Smooth muscle cell (in vitro differentiated cells): Measurements from ENCODE around the gene DHRS3. TPM values are rescaled to one million over a fixed set of nuclear protein-coding genes. Genes with fewer than 3 reads are reported as not detected.

Source experiments
- DNase-seq: peaks from one replicate; lab custom pipeline; 2025; ENCODE audit not compliant: unreplicated experiment; lab: John Stamatoyannopoulos, UW
- H2AFZ ChIP-seq: fragments of 200-600 bp; sonication (generic); 2 replicates; pipeline ENCODE4 v1.6.0; 2016; ENCODE audit warnings: antibody characterized with exemption, low read depth, mild to moderate bottlenecking
- H3F3A ChIP-seq: fragments of 200-600 bp; sonication (generic); 2 replicates; pipeline ENCODE4 v1.6.0; 2017; ENCODE audit warnings: antibody characterized with exemption, low read depth
- H3K27ac ChIP-seq: fragments of 200-600 bp; sonication (generic); 2 replicates; pipeline ENCODE4 v1.5.1; 2016; ENCODE audit warnings: low read depth, mild to moderate bottlenecking
- H3K27me3 ChIP-seq: fragments of 200-600 bp; sonication (generic); 2 replicates; pipeline ENCODE4 v1.6.1; 2016; ENCODE audit warnings: low read depth, mild to moderate bottlenecking
- H3K36me3 ChIP-seq: fragments of 200-600 bp; sonication (generic); 2 replicates; pipeline ENCODE4 v1.5.1; 2016; ENCODE audit warnings: low read depth
- H3K4me1 ChIP-seq: fragments of 200-600 bp; sonication (generic); 2 replicates; pipeline ENCODE4 v1.5.1; 2016; ENCODE audit warnings: low read depth
- H3K4me2 ChIP-seq: fragments of 200-600 bp; sonication (generic); 2 replicates; pipeline ENCODE4 v1.6.0; 2016; ENCODE audit warnings: mild to moderate bottlenecking
- H3K4me3 ChIP-seq: fragments of 200-600 bp; sonication (generic); 2 replicates; pipeline ENCODE4 v1.5.1; 2016; ENCODE audit warnings: mild to moderate bottlenecking
- H3K79me2 ChIP-seq: fragments of 200-600 bp; sonication (generic); 2 replicates; pipeline ENCODE4 v1.6.0; 2016; ENCODE audit warnings: low read depth, mild to moderate bottlenecking
- H3K9ac ChIP-seq: fragments of 200-600 bp; sonication (generic); 2 replicates; pipeline ENCODE4 v1.6.0; 2016; ENCODE audit warnings: low read depth
- H3K9me3 ChIP-seq: fragments of 200-600 bp; sonication (generic); replicated peaks from 2 replicates; pipeline ENCODE4 v1.5.1; 2016; ENCODE audit warnings: low read depth
- H4K20me1 ChIP-seq: fragments of 200-600 bp; sonication (generic); 2 replicates; pipeline ENCODE4 v1.6.0; 2016; ENCODE audit warnings: low read depth
- WGBS: methylation state at CpG from one replicate; pipeline ENCODE4 v1.1.7; 2016; ENCODE audit warnings: low lambda C conversion rate; 5-methylcytosine and 5-hydroxymethylcytosine counted together
- polyA plus RNA-seq: library from polyadenylated mRNA; unstranded; fragments of >200 nt; fragmentation: Nextera tagmentation; extraction: Ambion mirVana; gene quantifications from 2 replicates; pipeline ENCODE4 v1.2.1, GENCODE V29; 2016
- total RNA-seq: library from RNA; depleted of rRNA; stranded (reverse); fragments of >200 nt; gene quantifications from 2 replicates; pipeline ENCODE4 v1.2.3, GENCODE V29; 2014
- TF ChIP-seq, protein P1 (sequence below): fragments of 200-600 bp; sonication (generic); IDR thresholded peaks from 2 replicates; pipeline ENCODE4 v1.5.1; 2017; ENCODE audit warnings: borderline replicate concordance, mild to moderate bottlenecking, antibody characterized with exemption; ENCODE audit not compliant: insufficient read depth, poor library complexity, severe bottlenecking

DHRS3 gene
- total and polyA plus RNA-seq, 2 experiments from 2014 or later, result 0.89 to 2.7 TPM

DNA sequence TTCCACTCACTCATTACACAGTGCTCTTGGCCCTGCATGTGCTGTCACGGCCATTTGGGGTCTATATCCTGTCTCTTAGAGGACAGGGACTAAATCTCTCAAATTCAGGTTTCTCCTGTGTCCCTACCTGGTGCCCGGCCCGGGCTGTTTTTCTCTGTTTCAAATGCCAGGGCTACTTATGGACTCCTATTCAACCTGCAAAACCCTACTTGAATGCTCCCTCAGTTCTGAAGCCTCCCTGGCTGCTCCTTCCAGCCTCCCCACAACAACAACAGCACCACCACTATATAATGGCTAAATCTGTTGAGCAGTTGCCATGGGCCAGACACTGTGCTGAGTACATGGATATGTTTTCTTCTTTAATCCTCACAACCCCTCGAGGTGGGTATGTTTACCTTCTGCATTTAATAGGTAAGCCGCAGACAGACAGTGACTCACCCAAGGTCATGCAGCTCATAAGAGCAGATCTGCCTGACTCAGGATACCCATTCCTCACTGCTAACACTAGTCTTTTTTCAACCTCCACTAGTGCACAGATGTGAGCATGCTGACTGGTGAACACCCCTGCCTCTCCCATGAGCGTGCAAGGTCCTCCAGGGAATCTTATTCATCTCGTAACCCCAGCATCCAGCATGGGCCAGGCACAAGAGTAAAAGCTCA is 29.9 kb downstream of the DHRS3 start:
- no peaks in the 10 kb centered on the region for H4K20me1 ChIP-seq
- H3F3A ChIP-seq, result no peaks in the 10 kb centered on the region
- H3K36me3 ChIP-seq, result no peaks in the 10 kb centered on the region
- no peaks in the 10 kb centered on the region for H3K9me3 ChIP-seq
- no peak overlapping the region for H3K27ac ChIP-seq
- H2AFZ ChIP-seq, result no peak overlapping the region
- WGBS, result 78% methylated on average over 7 of the region's 7 CpGs
- no peak overlapping the region for H3K4me3 ChIP-seq
- no peak for DNase-seq
- no peaks in the 10 kb centered on the region for H3K27me3 ChIP-seq
- no peak overlapping the region for H3K9ac ChIP-seq
- no peaks in the 10 kb centered on the region for H3K79me2 ChIP-seq
- TF ChIP-seq, protein P1, sequence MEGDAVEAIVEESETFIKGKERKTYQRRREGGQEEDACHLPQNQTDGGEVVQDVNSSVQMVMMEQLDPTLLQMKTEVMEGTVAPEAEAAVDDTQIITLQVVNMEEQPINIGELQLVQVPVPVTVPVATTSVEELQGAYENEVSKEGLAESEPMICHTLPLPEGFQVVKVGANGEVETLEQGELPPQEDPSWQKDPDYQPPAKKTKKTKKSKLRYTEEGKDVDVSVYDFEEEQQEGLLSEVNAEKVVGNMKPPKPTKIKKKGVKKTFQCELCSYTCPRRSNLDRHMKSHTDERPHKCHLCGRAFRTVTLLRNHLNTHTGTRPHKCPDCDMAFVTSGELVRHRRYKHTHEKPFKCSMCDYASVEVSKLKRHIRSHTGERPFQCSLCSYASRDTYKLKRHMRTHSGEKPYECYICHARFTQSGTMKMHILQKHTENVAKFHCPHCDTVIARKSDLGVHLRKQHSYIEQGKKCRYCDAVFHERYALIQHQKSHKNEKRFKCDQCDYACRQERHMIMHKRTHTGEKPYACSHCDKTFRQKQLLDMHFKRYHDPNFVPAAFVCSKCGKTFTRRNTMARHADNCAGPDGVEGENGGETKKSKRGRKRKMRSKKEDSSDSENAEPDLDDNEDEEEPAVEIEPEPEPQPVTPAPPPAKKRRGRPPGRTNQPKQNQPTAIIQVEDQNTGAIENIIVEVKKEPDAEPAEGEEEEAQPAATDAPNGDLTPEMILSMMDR, result no peak
- no peak overlapping the region for H3K4me2 ChIP-seq
- no peaks in the 10 kb centered on the region for H3K4me1 ChIP-seq

DNA sequence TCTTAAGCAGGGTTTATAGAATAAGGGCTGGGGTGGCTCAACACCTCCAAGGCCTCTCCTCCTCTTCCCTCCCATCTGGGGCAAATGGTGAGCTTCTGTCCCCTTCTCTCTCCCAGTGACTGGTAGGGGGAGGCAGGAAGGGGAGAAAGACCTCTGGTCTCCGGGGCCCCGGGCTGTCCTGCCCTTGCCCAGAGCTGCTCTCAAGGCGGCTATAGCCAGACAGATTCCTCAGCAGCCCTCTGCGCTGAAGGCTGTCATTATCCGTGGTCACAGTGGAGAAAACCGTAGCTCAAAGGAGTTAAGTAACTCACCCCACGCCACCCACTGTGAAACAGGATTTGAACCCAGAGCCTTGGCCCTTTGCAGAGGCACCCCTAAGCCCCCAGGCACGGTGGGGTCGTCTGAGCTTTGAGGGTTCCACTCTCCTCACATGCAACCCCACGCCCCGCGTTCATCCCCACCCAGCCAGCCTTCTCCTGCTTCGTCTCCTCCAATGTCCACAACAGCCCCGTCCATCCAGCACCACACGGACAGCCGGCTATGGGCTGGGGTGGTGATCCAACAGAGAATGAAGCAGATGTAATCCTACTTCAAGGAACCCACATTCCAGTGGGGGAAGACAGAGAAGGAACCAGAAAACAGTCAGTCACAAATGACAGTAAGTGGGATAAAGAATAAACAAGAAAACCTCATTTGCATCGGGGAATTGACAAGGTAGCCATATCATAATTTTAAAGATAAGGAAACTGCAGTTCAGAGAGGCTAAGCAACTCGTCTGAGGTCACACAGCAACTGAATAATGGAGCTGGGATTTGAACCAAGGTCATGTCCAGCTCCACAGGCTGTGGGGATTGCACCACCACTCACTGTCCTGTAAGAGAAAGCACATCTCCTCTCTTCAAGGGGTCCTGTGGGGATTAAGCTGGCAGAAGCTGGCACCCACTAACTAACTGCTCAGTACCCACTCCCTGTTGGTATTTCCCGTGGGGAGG is 31.8 kb downstream of the DHRS3 start:
- H3K36me3 ChIP-seq, result no peaks in the 10 kb centered on the region
- H3F3A ChIP-seq, result no peaks in the 10 kb centered on the region
- H3K4me3 ChIP-seq, result no peak overlapping the region
- no peaks in the 10 kb centered on the region for H3K27me3 ChIP-seq
- no peak overlapping the region for H3K9ac ChIP-seq
- no peaks in the 10 kb centered on the region for H3K4me1 ChIP-seq
- no peaks in the 10 kb centered on the region for H4K20me1 ChIP-seq
- DNase-seq, result no peak
- no peak overlapping the region for H3K4me2 ChIP-seq
- TF ChIP-seq, protein P1, result no peak
- H2AFZ ChIP-seq, result no peak overlapping the region
- H3K79me2 ChIP-seq, result no peaks in the 10 kb centered on the region
- no peak overlapping the region for H3K27ac ChIP-seq
- H3K9me3 ChIP-seq, result no peaks in the 10 kb centered on the region
- WGBS, result 85% methylated on average over 19 of the region's 19 CpGs

DNA sequence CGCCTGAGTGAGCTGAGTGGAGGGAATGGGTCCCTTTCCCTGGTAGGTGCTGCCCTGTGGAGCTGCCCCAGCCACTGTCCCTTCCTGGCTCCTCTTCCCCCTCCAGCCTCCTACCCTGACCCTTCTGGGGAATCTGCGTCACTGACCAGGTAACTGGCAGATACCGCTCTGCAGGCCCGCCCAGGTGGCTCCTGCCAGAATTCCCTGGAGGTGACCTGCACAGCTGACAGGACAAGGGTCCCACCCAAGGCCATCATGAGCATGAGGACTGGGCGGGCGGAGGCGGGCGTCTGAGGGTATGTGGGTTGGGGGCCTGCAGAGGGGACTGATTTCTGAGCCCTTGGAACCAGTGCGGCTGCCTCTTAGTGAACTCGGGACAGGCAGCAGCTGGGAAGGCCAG is 32.5 kb downstream of the DHRS3 start:
- Histone ChIP-seq H3K27ac (no peak overlapping the region), H3K79me2 (no peaks in the 10 kb centered on the region)

More for the DNA sequence above, 32.5 kb downstream of the DHRS3 start:
- H4K20me1 ChIP-seq, result no peaks in the 10 kb centered on the region
- H3K4me3 ChIP-seq, result no peak overlapping the region
- H2AFZ ChIP-seq, result no peak overlapping the region
- H3K9ac ChIP-seq, result no peak overlapping the region
- no peak for DNase-seq
- no peak overlapping the region for H3K4me2 ChIP-seq
- no peaks in the 10 kb centered on the region for H3K4me1 ChIP-seq
- H3K36me3 ChIP-seq, result no peaks in the 10 kb centered on the region
- H3K9me3 ChIP-seq, result no peaks in the 10 kb centered on the region
- H3F3A ChIP-seq, result no peaks in the 10 kb centered on the region
- TF ChIP-seq, protein P1, result no peak
- no peaks in the 10 kb centered on the region for H3K27me3 ChIP-seq
- WGBS, result 91% methylated on average over 10 of the region's 10 CpGs
